HG03064 (cell line): ENCODE results near the gene EPS8.
"Not testable (repeated sequence)": the region's sequence is repeated elsewhere in the genome, so short reads cannot be mapped to it uniquely, and the experiment has no call there.

ENCODE experiments used
- ATAC-seq: cut with Tn5 transposase; IDR thresholded peaks from one replicate; pipeline ENCODE4 v1.9.1; 2021; ENCODE audit warnings: low read depth; ENCODE audit not compliant: unreplicated experiment

Gene EPS8

DNA sequence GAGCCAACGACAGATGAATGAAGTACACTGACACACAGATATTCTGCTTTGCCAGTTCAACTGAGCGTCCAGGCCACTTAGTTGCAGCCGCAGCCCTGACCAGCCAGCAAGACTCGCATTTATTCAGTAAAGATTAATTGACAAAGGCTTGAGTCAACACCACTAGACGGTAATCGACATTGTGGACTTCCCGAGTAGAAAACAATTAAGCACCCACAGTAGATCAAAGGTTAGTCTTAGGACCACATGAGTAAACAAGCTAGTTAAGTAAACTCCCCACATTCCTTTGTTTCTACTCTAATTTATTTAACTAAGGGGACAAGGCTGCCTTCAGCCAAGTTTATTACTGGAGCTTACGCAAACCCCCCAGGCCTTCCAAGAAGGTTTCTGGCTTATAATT, 172.7 kb downstream of the EPS8 start:
- not testable (repeated sequence) for ATAC-seq

- no peak for ATAC-seq
Observed at GRCh38 chr12:15613981-15614380, 175.2 kb downstream of the EPS8 start.

DNA sequence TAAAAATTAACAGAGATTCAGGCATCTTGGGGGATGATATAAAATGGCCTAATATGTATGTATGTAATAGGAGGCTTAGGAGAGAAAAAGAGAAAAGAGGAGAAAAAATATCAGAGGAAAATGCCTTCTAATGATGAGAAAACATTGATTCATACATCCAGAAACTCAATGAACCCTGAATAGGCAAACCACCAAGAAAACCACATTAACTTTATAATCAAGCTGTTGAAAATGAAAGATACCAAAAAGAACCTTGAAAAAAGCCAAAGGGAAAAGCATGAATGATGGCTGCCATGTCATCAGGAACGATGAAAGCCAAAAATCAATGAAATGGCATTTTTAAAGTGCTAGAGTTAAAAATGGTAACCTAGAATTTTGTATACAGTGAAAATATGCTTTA, 180.2 kb downstream of the EPS8 start:
- ATAC-seq = no peak

GRCh38 chr12:15608406-15608805, 180.8 kb downstream of the EPS8 start:
- no peak for ATAC-seq

DNA sequence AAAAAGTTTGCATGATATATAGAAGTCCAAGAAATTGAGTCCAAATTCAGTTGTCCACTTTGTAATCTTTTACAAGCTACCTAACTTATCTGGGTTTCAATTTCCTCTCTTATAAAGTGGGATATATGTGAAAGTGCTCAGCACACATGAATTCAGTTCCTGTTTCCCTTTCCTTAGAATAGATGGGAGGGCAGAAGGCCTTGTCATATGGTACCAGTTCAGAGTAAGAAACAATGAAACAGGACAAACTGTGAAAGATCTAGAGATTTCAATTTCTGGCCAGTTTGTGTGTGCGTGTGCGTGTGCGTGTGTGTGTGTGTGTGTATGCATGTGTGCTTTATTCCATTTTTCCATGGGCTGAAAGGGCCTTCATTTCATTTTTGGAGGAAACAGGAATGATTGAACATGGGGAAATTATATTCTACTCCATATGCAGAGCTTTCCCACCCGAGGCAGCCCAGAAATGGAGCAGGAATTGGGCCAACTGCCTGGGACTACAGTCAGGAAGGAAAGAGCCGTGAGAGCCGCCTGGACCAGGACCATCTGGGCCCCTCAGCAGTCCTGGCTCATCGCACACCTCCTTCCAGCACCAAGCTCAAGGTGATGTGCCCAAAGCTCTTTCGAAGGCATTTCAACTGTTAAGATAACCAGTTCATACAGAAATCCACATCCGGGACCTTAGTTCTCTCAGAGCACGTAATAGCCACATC, 183.2 kb downstream of the EPS8 start:
- ATAC-seq = no peak

- no peak for ATAC-seq
Observed at GRCh38 chr12:15603474-15604085, 185.6 kb downstream of the EPS8 start.

DNA sequence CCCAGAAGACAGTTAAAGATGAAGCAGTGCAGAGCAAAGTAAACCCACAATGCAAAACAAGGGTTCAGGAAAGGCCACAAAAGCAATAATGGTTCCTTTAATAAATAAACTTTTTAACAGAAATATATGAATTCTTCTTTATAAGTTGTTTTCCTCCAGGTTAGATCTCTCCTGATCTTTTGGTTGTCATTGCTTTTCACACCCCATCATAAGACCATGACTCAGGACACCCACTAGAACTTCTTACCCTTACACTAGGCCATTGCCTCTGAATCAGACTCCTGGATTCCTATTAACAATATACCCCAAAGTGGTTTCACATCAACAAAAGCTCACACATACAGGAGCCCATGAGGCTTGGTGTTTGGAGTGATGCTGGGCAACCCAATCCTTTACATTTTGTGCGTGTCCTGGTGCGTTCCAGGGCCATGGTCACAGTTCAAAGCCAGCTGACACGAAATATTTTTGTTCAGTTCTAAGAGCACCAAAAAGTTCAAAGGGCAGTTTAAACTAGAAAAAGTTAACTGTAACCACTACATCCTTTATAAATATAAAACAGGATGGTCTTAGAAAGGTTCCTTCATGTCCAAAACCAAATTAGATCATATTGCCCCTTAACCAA, 187.0 kb downstream of the EPS8 start:
- no peak for ATAC-seq

DNA sequence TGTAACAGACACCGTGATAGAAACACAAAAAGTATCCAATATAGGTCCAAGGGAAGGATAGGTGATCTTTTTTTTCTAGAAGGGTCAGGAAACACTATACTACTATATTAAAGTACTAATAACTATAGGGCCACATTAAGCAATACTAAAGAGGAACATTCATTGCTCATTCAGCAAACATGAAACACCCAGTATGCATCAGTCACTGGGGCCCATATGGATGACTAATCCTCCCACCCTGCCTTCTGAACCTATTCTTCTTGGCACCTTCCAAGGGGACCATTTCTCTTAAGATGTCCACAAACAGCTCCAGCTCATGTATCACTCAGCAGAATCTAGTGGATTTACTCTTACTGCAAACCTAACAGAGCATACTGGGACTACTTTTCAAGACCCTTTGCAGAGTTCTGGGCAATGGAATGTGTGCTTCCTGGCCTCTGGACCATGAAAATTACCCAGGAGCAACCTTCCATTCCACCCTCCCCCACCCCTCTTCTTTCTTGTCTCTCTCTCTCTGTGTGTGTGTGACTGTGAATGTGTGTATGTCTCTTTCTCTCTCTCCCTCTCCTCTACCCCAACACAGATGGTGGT, 187.9 kb downstream of the EPS8 start:
- no peak for ATAC-seq

GRCh38 chr12:15600223-15600935, 188.8 kb downstream of the EPS8 start:
- ATAC-seq = no peak

GRCh38 chr12:15599266-15600037, 189.7 kb downstream of the EPS8 start:
- ATAC-seq = no peak

DNA sequence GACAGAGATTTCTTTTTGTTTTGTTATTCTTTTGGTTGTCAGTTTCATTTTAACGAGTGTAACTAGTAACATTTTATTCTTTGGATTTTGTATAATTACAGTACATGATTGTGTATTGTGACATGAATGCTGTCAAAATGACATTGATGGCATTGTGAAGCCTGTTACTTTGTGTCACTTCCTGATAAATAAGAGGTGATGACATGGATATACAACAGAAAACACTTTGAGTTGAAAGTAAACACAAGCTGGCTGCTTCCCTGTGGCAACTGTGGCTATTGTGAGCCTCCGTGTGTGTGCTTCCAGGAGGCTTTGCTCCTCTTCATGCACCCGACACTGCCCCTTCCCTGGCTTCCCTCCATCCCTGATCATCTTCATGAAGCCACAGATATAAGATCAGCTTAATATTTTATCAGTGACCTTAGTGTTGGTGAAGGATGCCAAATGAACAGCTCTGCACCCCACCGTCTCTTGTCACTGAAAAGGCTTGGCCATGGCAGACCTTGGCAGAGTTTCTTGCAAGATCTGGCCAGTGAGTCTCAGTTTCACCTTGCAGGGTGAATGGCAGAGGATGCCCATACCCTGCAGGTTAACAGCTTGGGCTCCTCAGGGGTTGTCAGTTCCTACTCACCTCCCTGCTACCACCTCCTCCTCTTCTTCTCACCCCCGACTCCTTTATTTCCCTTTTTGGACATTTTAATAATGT, 191.9 kb downstream of the EPS8 start:
- no peak for ATAC-seq

DNA sequence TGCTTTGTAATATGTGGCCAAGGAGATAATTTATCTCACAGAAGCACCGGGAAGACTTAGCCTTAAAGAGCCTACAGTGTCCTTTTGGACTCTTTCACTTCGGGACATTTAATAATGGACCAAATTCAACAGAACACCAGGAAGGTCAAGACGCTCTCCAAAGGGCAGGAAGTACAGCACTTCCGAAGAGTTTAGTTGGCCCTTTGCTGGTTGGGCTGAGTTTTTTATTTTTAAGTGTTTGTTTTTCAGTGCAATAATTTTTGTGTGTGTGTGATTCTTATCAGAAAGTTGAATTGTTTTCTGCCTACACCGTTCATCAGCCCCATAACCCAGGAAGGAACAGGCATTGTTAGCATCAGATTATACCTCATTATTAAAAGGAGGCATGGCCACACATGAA, 193.0 kb downstream of the EPS8 start:
- ATAC-seq = no peak

- no peak for ATAC-seq
Observed at GRCh38 chr12:15592934-15593333, 196.3 kb downstream of the EPS8 start.

GRCh38 chr12:15591811-15592210, 197.4 kb downstream of the EPS8 start:
- no peak for ATAC-seq

DNA sequence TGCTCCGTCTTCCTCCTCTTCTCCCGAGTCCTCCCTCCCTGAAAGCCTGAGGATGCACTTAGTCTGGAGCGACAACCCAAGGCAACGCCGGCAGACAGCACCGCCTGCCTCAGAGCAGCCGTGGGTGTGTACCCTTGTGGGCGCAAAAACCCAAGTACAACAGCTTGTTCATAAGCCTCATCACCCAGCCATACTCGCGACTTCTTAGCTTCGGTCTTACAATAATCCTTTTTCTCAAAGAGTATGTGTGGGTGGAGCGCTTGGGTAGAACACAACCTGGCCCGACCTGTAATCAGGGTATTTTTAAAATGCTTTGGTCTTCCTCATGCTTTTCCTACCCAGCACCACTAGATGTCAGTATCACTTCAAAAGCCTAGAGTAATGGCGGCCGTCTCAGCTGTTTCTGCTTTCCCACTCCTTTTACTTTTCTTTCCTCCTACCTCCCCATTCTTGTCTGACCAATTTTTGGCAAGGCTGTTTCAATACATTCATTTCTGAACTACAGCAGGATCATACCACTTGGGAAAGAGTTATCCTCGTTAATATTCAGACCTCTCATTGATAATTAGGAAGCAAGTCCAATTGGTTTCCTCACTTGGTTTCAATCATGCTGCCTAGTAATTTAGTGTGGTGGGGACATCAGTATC, 198.9 kb downstream of the EPS8 start:
- peak; percentile 91 for ATAC-seq

- ATAC-seq = no peak
Observed at GRCh38 chr12:15589328-15590032, 199.7 kb downstream of the EPS8 start.

GRCh38 chr12:15584366-15585041, 204.7 kb downstream of the EPS8 start:
- ATAC-seq = no peak

DNA sequence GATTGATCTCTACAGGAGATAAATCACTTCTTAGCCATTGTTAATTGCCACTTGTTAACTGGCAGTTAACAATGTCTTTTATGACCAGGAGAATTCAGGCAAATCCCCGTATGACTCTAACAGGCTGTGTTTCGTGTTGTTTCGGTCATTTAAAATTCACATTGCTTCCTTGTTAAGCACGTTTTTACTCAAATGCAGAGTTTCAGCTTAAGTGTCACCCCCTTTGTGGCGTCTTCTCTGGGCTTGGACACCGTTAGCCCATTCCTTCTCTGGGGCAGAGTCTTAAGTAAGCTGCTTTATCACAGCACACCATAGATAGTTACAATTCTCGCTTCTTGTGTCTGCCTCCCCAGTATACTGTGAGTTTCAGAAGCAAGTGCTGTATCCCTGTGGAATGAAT, 205.4 kb downstream of the EPS8 start:
- ATAC-seq = no peak
